Measurements from ENCODE around the gene STAC2. TPM values are rescaled to one million over a fixed set of nuclear protein-coding genes. Genes with fewer than 3 reads are reported as not detected.
A peak's percentile ranks its signal among the peaks of the same experiment; 100 is the strongest.
"Not testable (repeated sequence)": the region's sequence is repeated elsewhere in the genome, so short reads cannot be mapped to it uniquely, and the experiment has no call there.

STAC2 gene
- polyA plus RNA-seq, 1 experiment, result not detected

DNA sequence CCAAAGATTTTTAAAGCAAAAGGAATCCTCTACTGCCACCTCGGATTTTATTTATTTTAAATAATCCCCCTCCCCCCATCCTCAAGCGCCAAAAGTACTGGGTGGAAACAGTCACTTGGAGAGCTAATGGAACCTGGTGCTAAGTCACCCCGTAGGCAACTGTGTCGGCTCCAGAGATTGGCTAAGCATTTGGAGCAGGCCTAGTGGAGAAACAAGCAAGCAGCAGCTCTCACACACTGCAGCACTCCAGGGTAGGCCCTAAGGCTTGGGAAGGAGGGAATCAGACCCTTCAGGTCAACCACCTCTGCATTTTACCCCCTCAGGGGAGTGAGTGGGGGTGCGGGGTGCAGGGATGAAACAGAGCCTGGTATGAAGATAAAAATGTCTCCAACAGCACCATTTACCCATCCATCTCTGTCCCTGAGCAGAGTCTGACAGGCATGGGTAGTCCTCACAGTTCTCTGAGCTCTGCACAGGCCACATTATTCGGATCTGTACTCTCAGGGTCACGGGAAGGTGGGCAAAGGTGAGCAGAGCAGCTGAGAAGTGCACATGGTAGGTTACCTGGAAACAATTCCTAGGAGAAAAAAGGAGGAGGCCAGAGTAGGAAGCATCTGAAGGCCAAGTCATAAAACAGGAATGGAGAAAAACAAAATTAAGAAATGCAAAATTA, 27.2 kb upstream of the STAC2 start:
- POLR2A ChIA-PET, result interaction anchor here (0.6 kb wide), 1 partner anchor 15 kb away, joined by 3 read pairs; no protein-coding TSS in a partner anchor
- H3K36me3 ChIP-seq (ENCODE audit: control insufficient read depth, insufficient read depth, low read length), result peaks cover 6% of the 10 kb centered on the region
- CTCF ChIA-PET, result interaction anchor here (0.8 to 3.6 kb wide), 4 partner anchors 8 to 21 kb away, joined by 3 to 25 read pairs (median 6); no protein-coding TSS in a partner anchor
- TF ChIP-seq, protein P1, sequence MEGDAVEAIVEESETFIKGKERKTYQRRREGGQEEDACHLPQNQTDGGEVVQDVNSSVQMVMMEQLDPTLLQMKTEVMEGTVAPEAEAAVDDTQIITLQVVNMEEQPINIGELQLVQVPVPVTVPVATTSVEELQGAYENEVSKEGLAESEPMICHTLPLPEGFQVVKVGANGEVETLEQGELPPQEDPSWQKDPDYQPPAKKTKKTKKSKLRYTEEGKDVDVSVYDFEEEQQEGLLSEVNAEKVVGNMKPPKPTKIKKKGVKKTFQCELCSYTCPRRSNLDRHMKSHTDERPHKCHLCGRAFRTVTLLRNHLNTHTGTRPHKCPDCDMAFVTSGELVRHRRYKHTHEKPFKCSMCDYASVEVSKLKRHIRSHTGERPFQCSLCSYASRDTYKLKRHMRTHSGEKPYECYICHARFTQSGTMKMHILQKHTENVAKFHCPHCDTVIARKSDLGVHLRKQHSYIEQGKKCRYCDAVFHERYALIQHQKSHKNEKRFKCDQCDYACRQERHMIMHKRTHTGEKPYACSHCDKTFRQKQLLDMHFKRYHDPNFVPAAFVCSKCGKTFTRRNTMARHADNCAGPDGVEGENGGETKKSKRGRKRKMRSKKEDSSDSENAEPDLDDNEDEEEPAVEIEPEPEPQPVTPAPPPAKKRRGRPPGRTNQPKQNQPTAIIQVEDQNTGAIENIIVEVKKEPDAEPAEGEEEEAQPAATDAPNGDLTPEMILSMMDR (IDR thresholded peaks at IDR 0.05; ENCODE audit: insufficient read depth, low read depth, low read length), result no peak
- no peak overlapping the region for H3K4me3 ChIP-seq (ENCODE audit: low read depth, low read length)
- no peaks in the 10 kb centered on the region for H3K27me3 ChIP-seq (ENCODE audit: control insufficient read depth, insufficient read depth, low read length)
- DNase-seq (ENCODE audit: low read depth), result no peak

DNA sequence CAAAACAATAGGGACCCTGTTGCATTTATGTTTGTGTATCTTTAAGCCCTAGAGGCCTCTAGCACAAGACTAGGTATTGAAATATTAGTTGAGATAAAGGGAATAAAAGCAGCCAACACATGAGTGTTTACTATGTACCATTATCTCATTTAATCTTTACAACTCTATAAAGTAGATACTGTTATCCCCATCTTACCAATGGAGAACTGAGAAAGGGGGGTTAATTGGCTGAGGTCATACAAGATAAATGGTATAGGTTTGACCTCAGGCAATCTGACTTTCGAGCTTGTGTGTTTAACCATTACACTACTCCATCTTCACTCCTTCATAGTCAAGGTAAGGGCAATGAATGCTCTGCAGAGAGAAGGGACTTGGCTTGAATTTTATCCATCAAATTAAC, 26.3 kb upstream of the STAC2 start:
- ChIA-PET CTCF (interaction anchor here (0.8 to 2.1 kb wide), 3 partner anchors 8 to 20 kb away, joined by 3 to 6 read pairs (median 5); no protein-coding TSS in a partner anchor), POLR2A (no interaction called here)

DNA sequence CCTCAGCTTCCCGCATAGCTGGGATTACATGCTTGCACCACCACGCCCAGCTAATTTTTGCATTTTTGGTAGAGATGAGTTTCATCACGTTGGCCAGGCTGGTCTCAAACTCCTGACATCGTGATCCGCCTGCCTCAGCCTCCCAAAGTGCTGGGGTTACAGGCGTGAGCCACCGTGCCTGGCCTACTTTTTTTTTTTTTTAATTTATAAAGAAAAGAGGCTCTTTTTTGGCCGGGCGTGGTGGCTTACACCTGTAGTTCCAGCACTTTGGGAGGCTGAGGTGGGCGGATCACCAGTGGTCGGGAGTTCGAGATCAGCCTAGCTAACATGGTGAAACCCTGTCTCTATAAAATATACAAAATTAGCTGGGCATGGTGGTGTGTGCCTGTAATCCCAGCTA, 24.3 kb upstream of the STAC2 start:
- H3K36me3 ChIP-seq (ENCODE audit: control insufficient read depth, insufficient read depth, low read length); H3K27me3 ChIP-seq (ENCODE audit: control insufficient read depth, insufficient read depth, low read length); H3K4me3 ChIP-seq (ENCODE audit: low read depth, low read length); DNase-seq (ENCODE audit: low read depth); POLR2A ChIA-PET: not testable (repeated sequence)
- CTCF ChIA-PET, result interaction anchor here (1.1 to 4.0 kb wide), 4 partner anchors 10 to 19 kb away, joined by 3 to 26 read pairs (median 4); no protein-coding TSS in a partner anchor

More for the DNA sequence above, 26.3 kb upstream of the STAC2 start:
- Histone ChIP-seq H3K36me3 (ENCODE audit: control insufficient read depth, insufficient read depth, low read length) (peaks cover 6% of the 10 kb centered on the region), H3K4me3 (ENCODE audit: low read depth, low read length) (no peak overlapping the region), H3K27me3 (ENCODE audit: control insufficient read depth, insufficient read depth, low read length) (no peaks in the 10 kb centered on the region)
- TF ChIP-seq, protein P1 (IDR thresholded peaks at IDR 0.05; ENCODE audit: insufficient read depth, low read depth, low read length), result no peak
- no peak for DNase-seq (ENCODE audit: low read depth)

DNA sequence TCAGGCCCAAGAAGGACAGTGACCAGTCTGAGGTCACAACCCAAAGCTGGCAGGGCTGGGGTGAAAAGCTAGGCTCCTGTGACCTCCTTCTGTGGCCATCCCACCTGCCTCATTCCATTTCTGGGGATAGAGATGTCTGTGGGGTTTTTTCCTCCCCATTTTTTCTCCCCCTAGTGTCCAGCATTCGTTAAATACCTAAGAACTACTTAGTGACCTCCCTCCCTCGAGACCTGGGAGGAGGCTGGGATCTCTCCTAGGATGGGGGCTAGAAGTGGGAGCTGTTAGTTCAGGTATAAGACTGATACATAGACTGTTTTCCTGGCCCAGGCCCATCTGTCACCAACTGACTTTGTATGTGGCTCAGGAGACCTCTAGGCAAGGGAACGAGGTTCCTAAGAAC, 20.5 kb upstream of the STAC2 start:
- no peak overlapping the region for H3K4me3 ChIP-seq (ENCODE audit: low read depth, low read length)
- ChIA-PET CTCF (interaction anchor here (0.8 to 19.8 kb wide), 10 partner anchors 8 to 382 kb away, joined by 3 to 438 read pairs (median 21); no protein-coding TSS in a partner anchor), POLR2A (no interaction called here)
- H3K27me3 ChIP-seq (ENCODE audit: control insufficient read depth, insufficient read depth, low read length), result no peaks in the 10 kb centered on the region
- no peak for DNase-seq (ENCODE audit: low read depth)
- H3K36me3 ChIP-seq (ENCODE audit: control insufficient read depth, insufficient read depth, low read length), result no peaks in the 10 kb centered on the region
- TF ChIP-seq, protein P1 (IDR thresholded peaks at IDR 0.05; ENCODE audit: insufficient read depth, low read depth, low read length), result 0 out of 2 replicates have a peak, but pooled peaks have one; percentile 7

DNA sequence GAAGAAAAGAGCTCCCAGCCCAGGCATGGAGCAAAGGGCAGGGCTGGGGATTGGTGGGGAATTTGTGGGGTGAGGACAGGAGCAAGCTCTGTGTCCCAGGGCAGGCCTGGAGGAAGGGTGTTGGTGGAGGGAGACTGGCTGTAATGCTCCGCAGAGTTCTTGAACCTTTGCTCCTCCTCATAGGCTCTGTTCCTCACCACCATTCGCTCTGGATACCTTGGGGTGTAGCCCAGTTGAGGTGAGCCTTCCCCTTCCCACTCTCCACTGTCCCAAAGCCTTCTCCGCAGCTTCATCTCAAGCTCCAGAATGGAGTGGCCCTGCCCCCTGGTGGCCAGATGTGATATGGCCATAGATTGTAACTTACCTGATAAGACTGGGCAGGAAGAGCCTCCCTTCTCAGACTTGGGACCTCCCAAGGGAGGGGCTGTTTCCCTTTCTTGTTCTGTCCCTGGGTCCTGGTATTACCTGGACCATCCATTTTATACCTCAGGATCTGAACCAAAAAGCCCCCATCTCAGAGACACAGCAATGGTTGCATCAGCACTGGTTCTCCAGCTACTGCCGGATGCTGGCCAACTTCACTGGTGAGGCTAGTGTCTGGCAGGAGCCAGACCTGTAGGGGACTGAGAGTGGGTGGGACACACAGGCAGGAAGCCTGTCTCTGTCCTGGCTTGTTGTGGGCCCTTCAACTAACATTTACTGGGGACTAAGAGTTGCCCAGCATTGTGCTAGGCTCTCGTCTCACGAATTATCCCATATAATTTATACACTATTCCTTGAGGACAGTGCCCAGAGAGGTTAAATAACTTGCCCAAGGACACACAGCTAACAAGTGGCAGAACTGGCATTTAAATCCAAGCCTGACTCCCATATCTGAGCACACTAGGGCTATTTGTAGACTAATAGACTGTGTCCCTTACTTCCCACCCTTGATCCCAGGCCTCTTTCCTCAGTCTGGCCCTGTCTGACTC, 19.1 kb upstream of the STAC2 start:
- Histone ChIP-seq H3K36me3 (ENCODE audit: control insufficient read depth, insufficient read depth, low read length) (no peaks in the 10 kb centered on the region), H3K27me3 (ENCODE audit: control insufficient read depth, insufficient read depth, low read length) (no peaks in the 10 kb centered on the region), H3K4me3 (ENCODE audit: low read depth, low read length) (no peak overlapping the region)
- TF ChIP-seq, protein P1 (IDR thresholded peaks at IDR 0.05; ENCODE audit: insufficient read depth, low read depth, low read length), result peak; percentile 97
- DNase-seq (ENCODE audit: low read depth), result no peak
- ChIA-PET POLR2A (no interaction called here), CTCF (interaction anchor here (0.6 to 19.8 kb wide), 41 partner anchors 8 to 568 kb away, joined by 3 to 438 read pairs (median 4); partner anchors contain the start of genes CACNB1, CDK12 and RPL19)

All from BJ (cell line).